Cerebellar nuclear complex (tissue), 1 donor: ENCODE results near the gene SDF4.
"Not testable (repeated sequence)": the region's sequence is repeated elsewhere in the genome, so short reads cannot be mapped to it uniquely, and the experiment has no call there.

Experiments used
- DNase-seq, 2 experiments: peaks; one replicate each; lab custom pipeline; 2025; lab: John Stamatoyannopoulos, UW

The SDF4 gene

DNA sequence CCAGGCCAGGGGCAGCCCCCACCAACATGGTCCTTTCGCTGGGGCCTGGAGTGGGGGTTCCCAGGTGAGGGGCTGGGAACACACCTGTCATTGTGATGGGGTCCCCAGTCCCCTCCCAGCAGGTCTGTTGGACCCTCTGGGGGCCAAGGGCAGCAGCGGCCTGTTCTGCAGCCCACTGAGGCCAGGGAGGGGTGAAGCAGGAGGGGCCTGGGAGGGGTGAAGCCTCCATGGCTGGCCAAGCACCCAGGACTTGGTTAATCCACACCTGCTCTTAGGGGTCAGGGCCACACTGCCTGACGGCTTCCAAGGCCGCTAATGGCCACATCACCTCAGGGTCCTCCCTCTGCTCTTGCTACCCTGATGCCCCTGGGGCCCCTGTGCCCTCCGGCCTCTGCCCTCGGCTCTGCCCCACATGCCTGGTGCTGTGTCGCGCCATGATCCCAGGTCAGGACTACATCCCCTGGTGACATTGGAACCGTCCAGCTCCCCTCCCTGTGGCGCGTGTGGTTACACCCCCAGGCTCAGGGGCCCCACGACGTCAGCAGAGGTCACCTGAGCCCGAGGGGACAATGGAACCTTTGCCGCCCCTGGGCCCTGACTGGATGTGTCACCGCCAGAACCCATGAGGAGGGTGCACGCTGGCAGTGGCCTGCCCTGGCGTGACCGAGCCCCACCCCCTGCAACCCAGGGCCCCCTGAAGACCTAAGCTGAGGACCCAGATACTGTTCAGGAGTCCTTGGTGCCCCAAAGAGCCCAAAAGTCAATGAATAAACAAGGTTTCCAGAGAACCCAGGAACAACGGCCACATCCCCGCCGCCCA is 32.5 kb downstream of the SDF4 start:
- no peak for DNase-seq

DNA sequence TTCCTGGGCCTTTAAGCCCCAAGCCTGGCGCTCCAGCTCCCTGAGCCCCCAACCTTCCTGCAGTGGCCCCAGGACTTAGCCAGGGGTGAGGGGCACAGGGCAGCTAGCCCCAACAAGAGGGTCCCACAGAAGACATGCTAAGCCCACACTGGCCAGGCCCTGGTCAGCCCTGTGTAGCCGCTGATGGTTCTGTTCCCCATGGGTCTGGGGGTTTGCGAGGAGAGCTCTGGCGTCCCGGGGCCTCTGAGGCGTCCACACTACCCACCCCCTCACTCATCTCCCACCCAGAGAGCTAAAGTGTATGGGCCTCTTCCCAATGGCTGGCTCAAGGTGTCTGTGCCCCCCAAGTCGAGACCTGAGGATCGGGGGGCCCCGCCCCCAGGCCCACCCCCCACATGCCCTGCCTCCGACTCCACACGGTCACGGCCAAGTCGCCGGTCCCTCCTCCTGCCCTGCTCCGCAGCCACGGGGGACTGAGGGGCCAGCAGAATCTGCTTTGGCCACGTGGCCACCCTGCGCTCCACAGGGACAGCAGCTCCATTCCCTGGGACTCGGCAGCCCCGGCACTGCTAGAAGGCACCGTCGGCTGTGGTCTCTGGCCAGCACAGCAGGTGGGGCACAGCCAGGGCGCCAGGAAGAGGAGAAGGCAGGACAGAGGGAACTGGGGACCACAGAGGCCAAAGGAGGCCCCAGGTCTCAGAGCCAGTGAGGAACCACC is 33.2 kb downstream of the SDF4 start:
- DNase-seq = no peak

DNA sequence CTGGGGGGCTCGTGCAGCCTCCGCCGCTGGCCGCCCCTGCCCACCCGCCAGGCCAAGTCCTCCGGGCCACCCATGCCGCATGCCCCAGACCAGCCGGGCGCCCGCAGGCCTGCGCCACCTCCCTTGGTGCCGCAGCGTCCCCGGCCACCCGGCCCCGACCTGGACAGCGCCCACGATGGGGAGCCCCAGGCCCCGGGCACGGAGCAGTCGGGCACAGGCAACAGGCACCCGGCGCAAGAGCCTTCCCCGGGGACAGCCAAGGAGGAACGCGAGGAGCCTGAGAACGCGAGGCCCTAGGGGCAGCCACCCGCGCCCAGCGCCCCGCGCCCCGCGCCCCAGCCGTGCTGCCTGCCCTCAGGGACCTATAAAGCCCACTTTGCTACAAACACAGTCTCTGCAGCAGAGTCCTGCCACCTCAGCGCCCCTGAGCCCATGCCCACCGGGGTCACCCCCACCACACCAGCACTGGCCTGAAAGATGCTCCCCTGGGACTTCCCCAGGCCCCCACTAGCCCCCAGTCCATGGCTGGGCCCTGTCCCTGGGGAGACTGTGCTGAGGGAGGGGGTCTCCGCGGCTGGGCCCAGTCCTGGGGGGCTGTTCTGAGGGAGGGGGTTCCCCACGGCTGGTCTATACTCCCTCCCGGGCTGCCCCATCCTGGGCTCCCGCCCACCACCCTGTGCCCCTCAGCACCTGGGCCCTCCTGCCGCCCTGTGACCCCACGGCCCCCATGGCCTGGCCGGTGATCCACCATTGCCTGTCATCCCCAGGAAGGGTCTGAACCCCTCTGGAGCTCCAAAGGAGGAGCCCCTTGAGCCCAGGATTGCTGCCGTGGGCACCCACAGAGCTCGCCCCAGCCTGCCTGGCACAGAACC is 34.0 kb downstream of the SDF4 start:
- no peak for DNase-seq

DNA sequence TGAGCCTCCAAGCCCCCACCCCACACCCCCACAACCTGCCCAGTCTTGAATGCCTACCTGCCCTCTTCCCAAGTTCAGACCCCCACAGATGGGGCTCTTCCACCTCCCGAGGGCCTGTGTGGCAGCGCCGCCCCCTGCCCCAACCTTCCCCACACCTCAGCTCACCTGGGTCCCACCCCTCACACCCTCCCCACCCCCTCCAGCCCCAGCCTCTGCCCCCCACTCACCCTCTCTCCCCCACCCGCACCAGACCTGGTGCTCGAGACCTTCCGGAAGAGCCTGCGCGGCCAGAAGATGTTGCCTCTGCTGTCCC is 34.7 kb downstream of the SDF4 start:
- no peak for DNase-seq

DNA sequence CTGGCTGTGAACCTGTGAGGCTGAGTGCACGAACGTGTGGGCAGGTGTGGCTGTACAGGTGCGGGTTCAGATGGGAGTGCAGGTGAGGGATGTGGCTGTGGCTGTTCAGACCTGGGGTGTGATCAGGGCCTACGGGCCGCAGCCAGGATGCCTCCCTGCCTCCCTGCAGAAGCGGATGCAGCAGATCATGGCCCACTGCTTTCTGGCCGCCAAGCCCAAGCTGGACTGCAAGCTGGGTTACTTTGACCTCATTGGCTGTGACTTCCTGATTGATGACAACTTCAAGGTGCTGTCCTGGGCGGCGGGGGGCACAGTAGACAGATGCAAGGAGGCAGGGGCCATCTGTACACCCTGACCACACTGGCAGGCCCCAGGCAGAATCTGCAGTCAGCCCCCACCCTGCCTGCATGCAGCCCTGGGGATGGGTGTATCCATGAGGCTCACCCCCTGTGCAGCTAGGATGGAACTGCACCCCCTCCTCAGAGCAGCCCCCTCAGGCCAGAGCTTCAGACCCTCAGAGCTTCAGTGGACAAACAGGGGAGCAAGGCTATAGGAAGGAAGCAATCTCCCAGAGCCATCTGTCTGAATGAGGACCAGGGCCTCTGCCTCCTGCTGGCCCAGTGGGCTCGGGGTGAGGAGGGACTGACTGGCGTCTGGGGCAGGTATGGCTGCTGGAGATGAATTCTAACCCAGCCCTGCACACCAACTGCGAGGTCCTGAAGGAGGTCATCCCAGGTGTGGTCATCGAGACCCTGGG is 35.2 kb downstream of the SDF4 start:
- no peak for DNase-seq

DNA sequence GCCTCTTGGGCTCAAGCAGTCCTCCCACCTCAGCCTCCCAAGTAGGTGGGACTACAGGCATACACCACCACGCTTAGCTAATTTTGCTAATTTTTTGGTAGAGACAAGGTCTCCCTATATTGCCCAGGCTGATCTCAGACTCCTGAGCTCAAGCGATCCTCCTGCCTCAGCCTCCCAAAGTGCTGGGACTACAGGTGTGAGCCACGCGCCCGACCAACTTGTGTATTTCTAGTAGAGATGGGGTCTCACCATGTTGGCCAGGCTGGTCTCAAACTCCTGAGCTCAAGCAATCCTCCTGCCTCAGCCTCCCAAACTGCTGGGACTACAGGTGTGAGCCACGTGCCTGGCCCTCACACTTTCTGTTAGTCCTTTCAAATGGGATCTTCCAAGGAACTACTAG is 36.1 kb downstream of the SDF4 start:
- DNase-seq = not testable (repeated sequence)

DNA sequence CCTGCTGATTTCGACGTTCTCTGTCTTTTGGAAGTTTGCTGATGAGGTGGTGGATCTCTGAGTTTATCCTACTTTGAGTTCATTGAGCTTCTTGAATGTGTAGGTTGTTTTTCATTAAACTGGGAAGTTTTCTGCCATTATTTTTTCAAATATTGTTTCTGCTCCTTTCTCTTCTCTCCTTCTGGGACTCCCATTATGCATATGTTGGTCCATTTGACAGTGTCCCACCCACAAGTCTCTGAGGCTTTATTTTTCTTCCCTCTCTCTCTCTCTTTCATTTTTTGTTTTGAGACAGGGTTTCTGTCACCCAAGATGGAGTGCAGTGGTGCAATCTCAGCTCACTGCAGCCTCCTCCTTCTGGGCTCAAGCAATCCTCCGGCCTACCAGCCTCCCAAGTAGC is 37.1 kb downstream of the SDF4 start:
- no peak for DNase-seq

DNA sequence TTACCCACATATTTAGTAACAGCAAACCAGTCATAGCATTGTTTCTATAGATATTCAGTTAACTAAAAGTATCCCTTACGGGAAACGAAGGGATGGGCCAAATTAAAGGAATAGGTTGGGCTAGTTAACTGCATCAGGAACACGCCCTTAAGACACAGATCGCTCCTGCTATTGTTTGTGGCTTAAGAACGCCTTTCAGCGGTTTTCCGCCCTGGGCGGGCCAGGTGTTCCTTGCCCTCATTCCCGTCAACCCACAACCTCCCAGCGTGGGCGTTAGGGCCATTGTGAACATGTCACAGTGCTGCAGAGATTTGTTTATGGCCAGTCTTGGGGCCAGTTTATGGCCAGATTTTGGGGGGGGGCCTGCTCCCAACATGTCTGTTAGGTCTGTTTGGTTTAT is 40.1 kb downstream of the SDF4 start:
- no peak for DNase-seq

DNA sequence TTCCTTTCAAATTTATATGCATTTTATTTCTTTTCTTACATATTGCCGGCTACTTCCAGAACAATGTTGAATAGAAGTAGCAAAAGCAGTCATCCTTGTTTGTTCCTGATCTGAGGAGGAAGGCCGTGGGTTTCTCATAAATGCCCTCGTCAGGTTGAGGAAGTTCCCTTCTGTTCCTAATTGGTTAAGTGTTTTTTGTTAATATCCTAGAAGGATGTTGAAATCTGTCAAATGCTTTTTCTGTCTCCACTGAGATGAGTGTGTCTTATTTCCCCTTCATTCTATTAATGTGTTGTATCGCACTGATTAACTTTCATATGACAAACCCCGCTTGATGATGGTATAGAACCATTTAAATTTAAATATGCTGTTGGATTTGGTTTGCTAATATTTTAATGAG is 42.7 kb downstream of the SDF4 start:
- DNase-seq = no peak

DNA sequence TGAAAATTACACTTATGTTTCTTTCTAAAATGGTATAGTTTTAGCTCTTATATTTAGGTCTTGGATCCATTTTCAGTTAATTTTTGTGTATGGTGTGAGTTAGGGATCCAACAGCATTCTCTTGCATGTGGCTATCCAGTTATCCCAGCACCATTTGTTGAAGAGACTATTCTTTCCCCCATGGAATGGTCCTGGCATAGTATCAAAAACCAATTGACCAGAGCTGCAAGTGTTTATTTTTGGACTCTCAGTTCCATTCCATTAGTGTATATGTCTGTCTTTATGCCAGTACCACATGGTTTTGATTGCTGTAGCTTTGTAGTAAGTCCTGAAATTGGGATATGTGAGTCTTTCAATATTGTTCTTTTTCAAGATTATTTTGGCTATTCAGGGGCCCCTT is 43.9 kb downstream of the SDF4 start:
- DNase-seq = no peak

DNA sequence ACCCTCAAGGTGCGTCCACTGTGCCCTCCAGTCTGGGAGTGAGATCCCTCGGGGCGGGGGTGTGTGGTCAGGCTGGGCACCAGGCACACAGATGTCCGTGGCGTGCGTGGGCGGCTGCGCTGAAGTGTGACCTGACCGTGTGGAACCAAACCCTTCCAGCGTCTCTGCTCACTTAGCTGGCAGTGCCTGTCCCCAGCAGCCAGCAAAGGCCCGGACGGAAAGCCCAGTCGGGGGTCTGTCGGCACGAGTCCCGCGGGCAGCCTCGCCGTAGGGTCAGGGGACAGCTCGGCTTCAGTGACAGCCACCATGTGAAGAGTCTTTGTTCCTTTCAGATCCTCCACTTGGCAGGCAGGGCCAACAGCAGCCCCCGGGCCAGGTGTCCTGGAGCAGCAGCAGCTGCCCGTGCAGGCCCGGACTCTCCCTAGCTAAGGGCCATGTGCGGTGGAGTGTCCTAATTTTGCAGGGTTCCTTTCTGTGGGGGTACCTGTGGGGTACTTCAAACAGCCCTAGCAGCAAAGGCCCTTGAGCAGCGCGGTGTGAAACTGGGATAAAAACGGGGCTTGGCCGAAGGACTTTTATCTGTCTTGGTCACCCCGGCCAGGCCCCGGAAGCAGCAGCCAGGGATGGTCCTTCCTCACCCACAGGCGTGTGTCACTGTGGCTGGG is 46.6 kb downstream of the SDF4 start:
- no peak for DNase-seq

DNA sequence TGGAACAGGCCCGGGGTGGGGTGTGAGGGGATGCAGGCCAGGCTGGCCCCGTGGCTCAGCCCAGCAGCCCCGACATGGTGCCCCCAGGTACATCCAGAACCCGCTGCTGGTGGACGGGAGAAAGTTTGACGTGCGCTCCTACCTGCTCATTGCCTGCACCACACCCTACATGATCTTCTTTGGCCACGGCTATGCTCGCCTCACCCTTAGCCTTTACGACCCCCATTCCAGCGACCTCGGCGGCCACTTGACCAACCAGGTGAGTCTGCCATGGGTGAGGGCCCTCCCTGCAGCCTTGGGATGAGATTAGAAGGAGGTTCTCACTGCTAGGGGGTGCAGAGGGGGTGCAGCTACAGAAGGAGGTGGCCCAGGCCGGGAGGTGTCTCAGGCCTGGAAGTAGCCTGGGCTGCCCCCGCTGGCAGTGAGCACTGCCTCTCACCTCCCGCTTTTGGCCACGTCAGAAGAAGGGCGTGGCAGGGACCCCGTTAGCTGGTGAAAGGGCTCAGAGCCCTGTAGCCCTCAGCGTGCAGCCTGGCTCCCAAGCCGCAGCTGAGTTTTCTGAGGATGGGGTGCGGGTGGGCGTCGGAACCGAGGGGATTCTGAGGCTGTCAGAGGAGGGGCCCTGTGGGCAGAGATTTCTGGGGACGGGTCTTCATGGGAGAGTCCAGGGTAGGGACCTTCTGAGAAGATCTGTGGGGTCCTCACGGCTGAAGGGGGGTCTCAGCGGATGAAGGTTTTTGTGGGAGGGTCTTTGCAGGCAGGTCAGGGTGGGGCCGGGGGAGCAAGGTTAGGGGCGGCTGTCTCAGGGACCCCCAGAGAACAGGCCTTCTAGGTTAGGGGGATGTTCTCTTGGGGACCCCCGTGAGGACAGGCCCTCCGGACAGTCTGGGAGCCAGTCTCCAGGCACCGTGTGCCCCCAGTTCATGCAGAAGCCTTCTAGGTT is 47.7 kb downstream of the SDF4 start:
- no peak for DNase-seq

DNA sequence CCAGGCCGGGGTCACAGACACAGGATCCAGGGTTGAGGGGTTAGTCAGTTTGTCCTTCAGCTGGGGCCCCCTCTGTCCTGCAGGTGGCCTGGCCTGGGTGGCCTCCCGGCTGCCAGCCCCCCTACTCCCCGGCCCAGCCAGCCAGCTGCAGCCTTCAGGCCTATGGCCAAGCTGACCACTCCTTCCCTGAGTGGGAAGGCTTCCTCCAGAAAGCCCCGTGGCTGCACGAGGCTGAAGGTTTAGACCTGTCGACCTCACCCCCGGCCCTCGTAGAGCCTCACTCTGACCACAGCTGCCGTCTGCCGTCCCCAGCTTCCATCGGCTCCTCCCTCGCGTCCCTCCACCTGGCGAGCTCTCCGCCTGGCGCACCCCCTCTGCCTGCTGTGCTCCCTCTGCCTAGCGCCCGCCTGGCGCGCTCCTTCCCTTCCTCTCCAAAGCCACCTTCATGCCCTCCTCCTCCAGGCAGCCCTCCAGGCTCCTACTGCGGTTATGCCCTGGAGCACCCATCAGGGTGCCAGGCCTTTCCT is 48.5 kb downstream of the SDF4 start:
- DNase-seq = no peak

DNA sequence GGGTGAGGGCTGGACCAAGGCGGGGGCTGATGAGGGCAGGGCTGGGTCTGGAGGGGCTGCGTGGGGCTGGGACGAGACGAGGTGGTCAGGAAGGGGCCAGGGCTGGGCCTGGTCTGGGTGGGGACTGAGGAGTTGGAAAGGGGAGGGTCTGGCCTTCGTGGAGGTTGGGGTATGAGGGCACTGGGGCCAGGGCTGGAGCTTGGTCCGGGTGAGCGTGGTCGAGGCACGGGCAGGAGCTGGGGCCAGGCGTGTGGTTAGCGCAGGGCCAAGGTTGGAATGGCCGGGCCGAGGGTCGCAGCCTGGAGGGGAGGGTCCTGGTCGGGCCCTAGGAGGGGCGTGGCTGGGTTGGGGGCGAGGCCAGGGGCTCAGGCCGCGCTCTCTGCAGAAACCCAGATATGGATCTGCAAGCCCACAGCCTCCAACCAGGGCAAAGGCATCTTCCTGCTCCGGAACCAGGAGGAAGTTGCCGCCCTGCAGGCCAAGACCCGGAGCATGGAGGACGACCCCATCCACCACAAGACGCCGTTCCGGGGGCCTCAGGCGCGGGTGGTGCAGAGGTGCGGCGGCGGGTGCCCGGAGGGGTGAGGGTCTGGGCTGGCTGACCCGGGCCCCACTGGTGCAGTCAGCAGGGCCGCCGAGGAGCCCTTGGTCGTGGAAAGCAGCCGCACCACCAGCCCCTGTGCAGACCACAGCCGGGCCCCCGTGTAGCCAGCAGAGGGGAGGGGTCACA is 49.1 kb downstream of the SDF4 start:
- DNase-seq = no peak

DNA sequence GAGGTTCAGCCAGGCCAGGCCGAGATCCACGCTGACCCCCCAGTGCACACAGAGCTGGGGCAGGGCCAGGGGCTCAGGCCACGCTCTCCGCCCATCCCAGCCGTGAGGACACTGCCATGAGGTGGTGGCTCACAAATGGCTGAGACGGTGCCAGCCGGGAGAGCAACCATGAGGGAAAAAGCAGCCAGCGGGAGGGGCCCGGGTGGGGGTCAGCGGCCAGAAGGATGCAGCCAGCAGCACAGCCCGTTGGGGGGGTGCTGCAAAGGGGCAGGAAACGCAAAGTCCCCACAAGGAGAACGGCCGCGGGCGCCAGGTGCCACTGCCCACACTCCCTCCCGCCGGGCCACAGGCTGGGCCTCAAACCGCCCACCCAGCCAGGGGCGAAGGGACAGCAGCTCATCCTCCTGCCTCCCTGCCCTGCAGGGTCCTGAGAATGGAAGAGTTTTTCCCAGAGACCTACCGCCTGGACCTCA is 49.8 kb downstream of the SDF4 start:
- no peak for DNase-seq

DNA sequence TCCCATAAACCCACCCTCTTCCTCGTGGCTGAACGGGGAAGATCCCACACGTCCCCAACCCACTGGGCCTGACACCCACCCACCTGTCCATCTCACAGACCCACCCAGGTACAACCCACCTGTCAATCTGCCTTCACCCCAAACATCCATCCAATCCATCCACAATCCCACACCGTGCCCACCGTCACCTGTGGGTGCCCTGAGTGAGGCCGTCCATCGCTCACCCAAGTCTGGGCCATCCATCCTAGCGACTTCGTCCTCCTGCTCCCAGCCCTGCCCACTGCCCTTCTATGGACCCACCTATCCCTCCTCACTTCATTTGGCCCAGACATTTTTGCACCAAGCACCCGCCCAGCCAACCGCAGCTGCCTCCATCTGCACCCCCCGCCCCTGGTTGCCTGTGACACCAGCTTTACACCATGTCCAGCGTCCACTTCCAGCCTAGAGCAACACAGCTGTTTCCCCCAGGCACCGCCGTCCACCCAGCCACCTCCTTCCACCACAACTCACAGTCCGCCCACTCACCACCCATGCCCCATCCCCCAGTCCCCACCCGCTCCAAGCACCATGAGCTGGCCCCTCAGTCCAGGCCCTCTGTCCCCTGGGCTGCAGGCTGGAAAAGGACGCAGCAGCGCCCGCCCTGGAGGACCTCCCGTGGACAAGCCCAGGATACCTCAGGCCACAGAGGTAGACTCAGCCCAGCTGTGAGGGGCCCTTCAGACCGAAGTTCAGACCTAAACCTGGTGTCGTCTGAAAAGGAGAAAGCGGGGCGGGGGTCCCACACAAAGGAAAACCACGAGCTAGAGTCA is 50.5 kb downstream of the SDF4 start:
- DNase-seq = no peak

DNA sequence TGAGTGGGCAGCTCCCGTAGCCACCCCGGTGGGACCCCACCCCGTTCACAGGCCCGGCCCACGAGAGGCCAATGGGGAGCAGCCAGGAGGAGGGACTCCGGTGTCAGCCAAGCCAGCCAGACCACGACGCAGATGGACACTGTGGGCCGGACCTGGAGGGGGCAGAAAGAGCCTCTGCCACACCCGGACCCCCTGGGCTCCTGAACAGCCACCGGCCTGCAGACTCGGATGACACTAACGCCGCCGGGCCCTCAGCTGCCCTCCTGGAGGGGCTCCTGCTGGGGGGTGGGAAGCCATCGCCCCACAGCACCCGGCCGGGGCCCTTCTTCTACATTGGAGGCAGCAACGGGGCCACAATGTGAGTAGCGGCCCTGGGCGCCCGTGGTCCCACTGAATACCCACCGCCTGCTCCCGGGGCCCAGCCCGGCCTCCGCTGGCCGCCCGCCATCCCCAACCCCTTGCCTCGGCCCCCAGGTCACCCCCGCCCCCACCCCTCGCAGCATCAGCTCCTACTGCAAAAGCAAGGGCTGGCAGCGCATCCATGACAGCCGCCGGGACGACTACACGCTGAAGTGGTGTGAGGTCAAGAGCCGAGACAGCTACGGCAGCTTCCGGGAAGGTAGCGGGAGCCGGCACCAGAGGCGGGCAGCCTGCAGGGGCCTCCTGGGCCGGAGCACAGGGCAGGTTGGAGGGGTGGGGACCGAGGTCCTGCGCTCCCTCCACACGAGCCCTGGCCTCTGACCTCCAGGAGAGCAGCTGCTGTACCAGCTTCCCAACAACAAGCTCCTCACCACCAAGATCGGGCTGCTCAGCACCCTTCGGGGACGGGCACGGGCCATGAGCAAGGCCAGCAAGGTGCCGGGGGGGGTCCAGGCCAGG is 51.6 kb downstream of the SDF4 start:
- no peak for DNase-seq
